GM12891 (cell line): Measurements from ENCODE around the gene RNLS.

Source experiments
- POLR2A ChIP-seq: IDR thresholded peaks from 2 replicates; pipeline ENCODE4 v1.6.1; 2011; ENCODE audit warnings: low read depth, low read length, control low read depth
- POLR2AphosphoS5 ChIP-seq: IDR thresholded peaks from 2 replicates; pipeline ENCODE4 v1.6.1; 2011; ENCODE audit warnings: low read depth, low read length, control low read depth
- POU2F2 ChIP-seq: IDR thresholded peaks from 2 replicates; pipeline ENCODE4 v1.6.1; 2011; ENCODE audit warnings: low read depth, mild to moderate bottlenecking, control low read depth, low read length, moderate library complexity
- SPI1 ChIP-seq: IDR thresholded peaks from 2 replicates; pipeline ENCODE4 v1.6.1; 2011; ENCODE audit warnings: low read depth, low read length, control low read depth
- TAF1 ChIP-seq: IDR thresholded peaks from 2 replicates; pipeline ENCODE4 v1.6.1; 2011; ENCODE audit warnings: low read depth, low read length, control low read depth

DNA sequence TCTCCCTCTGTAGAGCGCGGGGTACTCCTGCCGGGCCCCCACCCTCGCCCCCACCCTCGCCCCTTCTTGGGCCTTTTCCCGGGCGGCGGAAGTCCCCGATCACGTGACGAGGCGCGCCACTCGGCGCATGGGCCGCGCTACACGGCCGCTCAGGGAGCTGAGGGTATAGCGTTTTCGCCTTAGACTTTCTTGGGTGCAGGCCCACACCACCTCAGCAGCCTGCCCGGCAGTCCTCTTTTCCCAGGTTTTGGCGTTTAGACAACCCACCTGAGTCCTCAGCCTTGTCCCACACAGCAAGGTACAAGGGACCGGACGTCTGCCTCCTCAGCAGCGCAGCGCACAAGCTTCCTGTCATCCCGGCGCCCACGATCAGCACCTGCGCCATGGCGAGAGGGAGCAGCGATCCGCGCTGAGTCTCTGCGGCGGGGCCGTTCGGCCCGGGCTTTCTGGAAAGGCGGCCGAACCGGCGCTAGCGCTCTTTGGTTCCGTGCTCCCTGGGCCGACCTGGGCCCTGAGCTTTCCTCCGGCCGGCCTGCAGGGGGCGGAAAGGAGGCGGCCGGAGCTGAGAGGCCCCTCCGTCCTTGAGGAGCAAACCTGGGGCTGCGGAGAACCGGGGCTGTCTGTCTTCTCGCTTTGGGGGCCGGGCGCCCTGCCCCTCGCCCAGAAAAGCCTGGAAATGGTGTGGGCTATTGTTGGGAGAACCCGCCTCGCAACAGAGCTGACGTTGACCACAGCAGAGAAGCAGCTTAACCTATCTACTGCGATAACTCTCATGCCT, at the start of gene RNLS:
- peak; percentile 80 for TF ChIP-seq POLR2A
- TF ChIP-seq POLR2AphosphoS5 = peak; percentile 85
- 0 out of 2 replicates have a peak, but pooled peaks have one; percentile 20 for TF ChIP-seq POU2F2
- TF ChIP-seq TAF1 = peak; percentile 50
- no peak for TF ChIP-seq SPI1
